ENCODE results near the gene ZDHHC5. TPM values are rescaled to one million over a fixed set of nuclear protein-coding genes. Genes with fewer than 3 reads are reported as not detected.

Gene ZDHHC5
- total RNA-seq, 1 experiment from 2014 or later = 64.1 TPM

DNA sequence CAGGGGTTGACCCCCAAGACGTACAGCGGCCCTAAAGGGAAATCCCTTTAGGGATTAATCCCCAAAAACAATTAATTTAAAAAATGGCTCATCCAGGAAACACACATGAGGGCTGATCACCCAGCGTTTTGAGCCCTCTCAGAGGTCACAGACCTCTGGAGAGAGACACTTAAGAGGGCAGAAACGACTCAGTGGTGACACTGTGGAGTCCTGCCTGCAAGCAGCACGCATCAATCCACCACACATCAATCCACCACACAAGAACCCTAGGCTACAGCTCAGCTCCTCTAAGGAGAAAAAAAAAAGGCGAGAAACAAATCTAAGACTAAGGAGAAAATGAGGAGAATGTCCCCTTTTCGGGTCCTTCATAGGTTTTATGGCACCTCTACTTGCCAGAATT lies 60.9 kb downstream of the ZDHHC5 start:
- no peak for DNase-seq (ENCODE audit: low read depth, low spot score)
- no peak overlapping the region for H3K4me2 ChIP-seq (ENCODE audit: low read length)
- no peak for TF ChIP-seq POLR2AphosphoS5 (IDR thresholded peaks at IDR 0.05; ENCODE audit: low read depth, low read length)
- no peak for TF ChIP-seq YY1 (IDR thresholded peaks at IDR 0.05; ENCODE audit: extremely low read depth, insufficient replicate concordance, low read depth, low read length)
- no peak for TF ChIP-seq SRF (IDR thresholded peaks at IDR 0.05; ENCODE audit: low read depth)
- TF ChIP-seq FOSL1 (IDR thresholded peaks at IDR 0.05; ENCODE audit: low read depth) = no peak
- no peak for TF ChIP-seq ZBTB33 (IDR thresholded peaks at IDR 0.05; ENCODE audit: extremely low read depth, insufficient replicate concordance, low read length)
- TF ChIP-seq SIN3A (IDR thresholded peaks at IDR 0.05; ENCODE audit: low read depth) = no peak
- TF ChIP-seq, protein P1, sequence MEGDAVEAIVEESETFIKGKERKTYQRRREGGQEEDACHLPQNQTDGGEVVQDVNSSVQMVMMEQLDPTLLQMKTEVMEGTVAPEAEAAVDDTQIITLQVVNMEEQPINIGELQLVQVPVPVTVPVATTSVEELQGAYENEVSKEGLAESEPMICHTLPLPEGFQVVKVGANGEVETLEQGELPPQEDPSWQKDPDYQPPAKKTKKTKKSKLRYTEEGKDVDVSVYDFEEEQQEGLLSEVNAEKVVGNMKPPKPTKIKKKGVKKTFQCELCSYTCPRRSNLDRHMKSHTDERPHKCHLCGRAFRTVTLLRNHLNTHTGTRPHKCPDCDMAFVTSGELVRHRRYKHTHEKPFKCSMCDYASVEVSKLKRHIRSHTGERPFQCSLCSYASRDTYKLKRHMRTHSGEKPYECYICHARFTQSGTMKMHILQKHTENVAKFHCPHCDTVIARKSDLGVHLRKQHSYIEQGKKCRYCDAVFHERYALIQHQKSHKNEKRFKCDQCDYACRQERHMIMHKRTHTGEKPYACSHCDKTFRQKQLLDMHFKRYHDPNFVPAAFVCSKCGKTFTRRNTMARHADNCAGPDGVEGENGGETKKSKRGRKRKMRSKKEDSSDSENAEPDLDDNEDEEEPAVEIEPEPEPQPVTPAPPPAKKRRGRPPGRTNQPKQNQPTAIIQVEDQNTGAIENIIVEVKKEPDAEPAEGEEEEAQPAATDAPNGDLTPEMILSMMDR (IDR thresholded peaks at IDR 0.05 in 2 of 3, conservative IDR thresholded peaks at IDR 0.05 in 1 of 3; ENCODE audit: borderline replicate concordance in 1 of 3, insufficient read depth in 1 of 3, low read depth in 2 of 3, low read length in 2 of 3) = no peak
- TF ChIP-seq ATF3 (IDR thresholded peaks at IDR 0.05) = no peak
- no peak for TF ChIP-seq ZNF274 (IDR thresholded peaks at IDR 0.05; ENCODE audit: low read depth, low read length)
- TF ChIP-seq ELF1 (IDR thresholded peaks at IDR 0.05; ENCODE audit: borderline replicate concordance, low read depth) = no peak
- no peak for TF ChIP-seq EZH2 (IDR thresholded peaks at IDR 0.05)
- no peak for TF ChIP-seq REST (IDR thresholded peaks at IDR 0.05; ENCODE audit: low read depth)
- no peak for TF ChIP-seq JUND (IDR thresholded peaks at IDR 0.05)
- no peak for TF ChIP-seq CEBPB (IDR thresholded peaks at IDR 0.05; ENCODE audit: low read depth)
- TF ChIP-seq RAD21 (IDR thresholded peaks at IDR 0.05; ENCODE audit: low read depth) = no peak
- TF ChIP-seq SP1 (IDR thresholded peaks at IDR 0.05; ENCODE audit: low read depth) = no peak
- TF ChIP-seq EZH2phosphoT487 (IDR thresholded peaks at IDR 0.05; ENCODE audit: borderline replicate concordance) = no peak
- H4K20me1 ChIP-seq (ENCODE audit: insufficient read depth) = peaks cover 9% of the 10 kb centered on the region; the same call in 1 of the 2 replicates
- ChIA-PET POLR2A (interaction anchor here (1.3 kb wide), 1 partner anchor 17 kb away, joined by 3 read pairs; the partner anchor contains the start of genes MED19 and TMX2), RAD21 (ENCODE audit: low non-redundant PET in 1 of 2, low total read pairs in 2 of 2, uncharacterized antibody in 2 of 2, unreplicated experiment in 2 of 2) (no interaction called here), CTCF (no interaction called here)
- H3K4me1 ChIP-seq (ENCODE audit: control insufficient read depth in 1 of 2, insufficient read depth in 2 of 2, low read length in 2 of 2) = peaks cover 23 to 30% of the 10 kb centered on the region in 2 experiments
- H3K9ac ChIP-seq (ENCODE audit: low read length) = no peak overlapping the region
- H3K79me2 ChIP-seq (ENCODE audit: insufficient read depth, low read length) = peaks cover 100% of the 10 kb centered on the region
- H3K4me3 ChIP-seq (replicated peaks in 1 of 2; ENCODE audit: low read depth in 1 of 2, low read length in 2 of 2) = no peak overlapping the region
- peaks cover 0 to 10% of the 10 kb centered on the region in 2 experiments; a peak in 1 of 4 replicates for H3K36me3 ChIP-seq (ENCODE audit: control insufficient read depth in 1 of 2, insufficient read depth in 2 of 2, low read length in 2 of 2)
- ATAC-seq = no peak
- H3K27me3 ChIP-seq (ENCODE audit: insufficient read depth, low read length) = no peaks in the 10 kb centered on the region
- H3K9me2 ChIP-seq (ENCODE audit: insufficient read depth) = no peaks in the 10 kb centered on the region
- no peak overlapping the region for H3K27ac ChIP-seq (ENCODE audit: low read depth, low read length)
- BruUV-seq (replicated peaks) = no TSS peak
- H2AFZ ChIP-seq (ENCODE audit: low read depth, low read length, poor library complexity, severe bottlenecking) = no peak overlapping the region
- intact Hi-C loops (cut with micrococcal nuclease) = no loop called here
- H3K9me3 ChIP-seq (ENCODE audit: control insufficient read depth in 1 of 2, insufficient read depth in 1 of 2, low read depth in 1 of 2, low read length in 2 of 2) = no peaks in the 10 kb centered on the region

Measured in HCT116 (cell line).